Endodermal cell (in vitro differentiated cells): Measurements from ENCODE around the gene SMR3A. TPM values are rescaled to one million over a fixed set of nuclear protein-coding genes. Genes with fewer than 3 reads are reported as not detected.

Experiments
- DNase-seq: peaks from one replicate; pipeline ENCODE4 v3.0.0-alpha.2; 2017
- H3K27ac ChIP-seq: 2 replicates; pipeline ENCODE4 v1.5.1; 2013; ENCODE audit warnings: mild to moderate bottlenecking, low read depth, low read length, moderate library complexity
- H3K27me3 ChIP-seq: 2 replicates; pipeline ENCODE4 v1.6.1; 2013; ENCODE audit warnings: mild to moderate bottlenecking, low read length, moderate library complexity; ENCODE audit not compliant: insufficient read depth, control insufficient read depth, poor library complexity, severe bottlenecking
- H3K36me3 ChIP-seq: 2 replicates; pipeline ENCODE4 v1.7.0; 2013; ENCODE audit warnings: mild to moderate bottlenecking, low read length, moderate library complexity; ENCODE audit not compliant: control insufficient read depth, insufficient read depth
- H3K4me1 ChIP-seq: one replicate; pipeline ENCODE4 v1.7.0; 2013; ENCODE audit warnings: low read length; ENCODE audit not compliant: control insufficient read depth, insufficient read depth
- H3K4me3 ChIP-seq: 2 replicates; pipeline ENCODE4 v1.5.1; 2013; ENCODE audit warnings: mild to moderate bottlenecking, low read length, moderate library complexity
- H3K9ac ChIP-seq: 2 replicates; pipeline ENCODE4 v1.6.1; 2013; ENCODE audit warnings: mild to moderate bottlenecking, low read length, moderate library complexity; ENCODE audit not compliant: poor library complexity, severe bottlenecking; ENCODE audit errors: extremely low read depth
- H3K9me3 ChIP-seq: 2 replicates; pipeline ENCODE4 v1.6.1; 2013; ENCODE audit warnings: mild to moderate bottlenecking, low read length, moderate library complexity; ENCODE audit not compliant: control insufficient read depth
- H3K27ac Mint-ChIP-seq: 2 replicates; pipeline ENCODE4 v1.8.0; 2020; ENCODE audit warnings: mixed read lengths
- H3K27me3 Mint-ChIP-seq: 2 replicates; pipeline ENCODE4 v1.8.0; 2021; ENCODE audit warnings: mild to moderate bottlenecking, mixed read lengths; ENCODE audit not compliant: insufficient read depth
- H3K36me3 Mint-ChIP-seq: 2 replicates; pipeline ENCODE4 v1.8.0; 2020; ENCODE audit warnings: low read depth, mixed read lengths
- H3K4me1 Mint-ChIP-seq: 2 replicates; pipeline ENCODE4 v1.8.0; 2020; ENCODE audit warnings: mixed read lengths
- H3K4me3 Mint-ChIP-seq: 2 replicates; pipeline ENCODE4 v1.8.0; 2020; ENCODE audit warnings: mild to moderate bottlenecking, moderate library complexity, mixed read lengths
- H3K9me3 Mint-ChIP-seq: 2 replicates; pipeline ENCODE4 v1.8.0; 2020; ENCODE audit warnings: mild to moderate bottlenecking, mixed read lengths
- WGBS, 2 experiments: methylation state at CpG; one replicate each; pipeline versions ENCODE4 v1.1.5 to v1.1.7; 2013; ENCODE audit warnings: missing lambda C conversion rate in 2 of 2, mixed read lengths in 1 of 2; ENCODE audit not compliant: insufficient coverage in 1 of 2, insufficient read length in 1 of 2; 5-methylcytosine and 5-hydroxymethylcytosine counted together
- total RNA-seq, 2 donors: library from RNA; stranded (reverse); fragmentation: NEBNext Ultra II Directional in 1 of 2; extraction: Animal tissue kit (Norgen Biotek cat#: 25700) in 1 of 2; gene quantifications; 2 replicates in 1 of 2; 3 replicates in 1 of 2; pipeline ENCODE4 v1.2.1, GENCODE V29; 2021
- TF ChIP-seq, protein P1 (sequence below): fragments of 200-600 bp; sonication (generic); conservative IDR thresholded peaks from 2 replicates; pipeline ENCODE4 v1.5.0; 2021; ENCODE audit warnings: antibody characterized with exemption, mild to moderate bottlenecking

SMR3A gene
- total RNA-seq, 2 donors from 2014 or later, result not detected

DNA sequence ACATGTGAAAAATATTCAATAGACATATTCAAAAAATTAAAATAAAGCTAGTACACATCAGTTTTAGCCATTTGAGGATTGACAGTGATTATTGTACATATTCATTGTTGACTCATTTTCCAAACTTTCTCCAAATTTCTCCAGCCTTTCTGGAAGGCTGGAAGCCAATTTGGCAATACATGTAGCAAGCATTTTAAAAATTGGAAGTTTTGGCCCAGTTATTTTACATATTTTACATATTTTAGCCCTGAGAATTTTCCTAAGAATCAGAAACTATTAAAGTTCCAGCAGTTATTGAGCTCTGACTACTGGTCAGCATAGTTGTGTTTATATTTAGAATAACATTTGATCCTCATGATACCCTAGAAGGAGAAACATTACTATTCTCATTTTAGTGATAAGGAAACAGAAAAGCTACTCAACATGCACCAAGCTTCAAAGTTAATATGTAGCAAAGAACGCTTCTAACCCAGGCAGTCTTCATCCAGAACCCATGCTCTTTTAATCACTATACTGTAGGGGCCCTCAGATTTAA, 22.6 kb upstream of the SMR3A start:
- H3K4me3 Mint-ChIP-seq, result no peak overlapping the region
- no peak overlapping the region for H3K4me3 ChIP-seq
- H3K36me3 ChIP-seq, result no peaks in the 10 kb centered on the region
- TF ChIP-seq, protein P1, sequence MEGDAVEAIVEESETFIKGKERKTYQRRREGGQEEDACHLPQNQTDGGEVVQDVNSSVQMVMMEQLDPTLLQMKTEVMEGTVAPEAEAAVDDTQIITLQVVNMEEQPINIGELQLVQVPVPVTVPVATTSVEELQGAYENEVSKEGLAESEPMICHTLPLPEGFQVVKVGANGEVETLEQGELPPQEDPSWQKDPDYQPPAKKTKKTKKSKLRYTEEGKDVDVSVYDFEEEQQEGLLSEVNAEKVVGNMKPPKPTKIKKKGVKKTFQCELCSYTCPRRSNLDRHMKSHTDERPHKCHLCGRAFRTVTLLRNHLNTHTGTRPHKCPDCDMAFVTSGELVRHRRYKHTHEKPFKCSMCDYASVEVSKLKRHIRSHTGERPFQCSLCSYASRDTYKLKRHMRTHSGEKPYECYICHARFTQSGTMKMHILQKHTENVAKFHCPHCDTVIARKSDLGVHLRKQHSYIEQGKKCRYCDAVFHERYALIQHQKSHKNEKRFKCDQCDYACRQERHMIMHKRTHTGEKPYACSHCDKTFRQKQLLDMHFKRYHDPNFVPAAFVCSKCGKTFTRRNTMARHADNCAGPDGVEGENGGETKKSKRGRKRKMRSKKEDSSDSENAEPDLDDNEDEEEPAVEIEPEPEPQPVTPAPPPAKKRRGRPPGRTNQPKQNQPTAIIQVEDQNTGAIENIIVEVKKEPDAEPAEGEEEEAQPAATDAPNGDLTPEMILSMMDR, result no peak
- H3K9me3 Mint-ChIP-seq, result peaks cover 8% of the 10 kb centered on the region
- no peaks in the 10 kb centered on the region for H3K27me3 Mint-ChIP-seq
- no peaks in the 10 kb centered on the region for H3K4me1 ChIP-seq
- no peaks in the 10 kb centered on the region for H3K9me3 ChIP-seq
- H3K9ac ChIP-seq, result no peak overlapping the region
- H3K36me3 Mint-ChIP-seq, result no peaks in the 10 kb centered on the region
- no peak overlapping the region for H3K27ac ChIP-seq
- no peaks in the 10 kb centered on the region for H3K27me3 ChIP-seq
- H3K27ac Mint-ChIP-seq, result no peak overlapping the region
- H3K4me1 Mint-ChIP-seq, result no peaks in the 10 kb centered on the region
- no peak for DNase-seq
- 89% methylated on average over 1 of the region's 1 CpG; no CpG with 5 or more reads in 1 of the 2 experiments for WGBS, 2 experiments

DNA sequence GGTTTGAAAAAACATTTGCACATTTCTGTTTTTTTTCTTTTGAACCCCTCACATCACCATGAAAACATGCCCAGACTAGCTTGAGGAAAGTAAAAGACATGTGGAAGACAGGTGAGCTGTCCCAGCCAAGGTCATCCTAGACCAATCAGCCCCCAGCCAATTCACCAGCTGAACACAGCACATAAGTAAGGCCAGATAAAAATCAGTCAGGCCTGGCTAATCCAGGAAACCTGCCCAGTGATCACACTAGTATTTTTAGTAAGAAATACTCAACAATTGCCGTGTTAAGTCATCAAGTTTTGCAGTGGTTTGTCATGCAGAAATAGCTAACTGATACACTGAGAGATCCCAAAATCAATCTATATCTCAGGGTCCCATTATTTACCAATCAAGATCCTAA, 4.4 kb upstream of the SMR3A start:
- H3K9ac ChIP-seq, result no peak overlapping the region

DNA sequence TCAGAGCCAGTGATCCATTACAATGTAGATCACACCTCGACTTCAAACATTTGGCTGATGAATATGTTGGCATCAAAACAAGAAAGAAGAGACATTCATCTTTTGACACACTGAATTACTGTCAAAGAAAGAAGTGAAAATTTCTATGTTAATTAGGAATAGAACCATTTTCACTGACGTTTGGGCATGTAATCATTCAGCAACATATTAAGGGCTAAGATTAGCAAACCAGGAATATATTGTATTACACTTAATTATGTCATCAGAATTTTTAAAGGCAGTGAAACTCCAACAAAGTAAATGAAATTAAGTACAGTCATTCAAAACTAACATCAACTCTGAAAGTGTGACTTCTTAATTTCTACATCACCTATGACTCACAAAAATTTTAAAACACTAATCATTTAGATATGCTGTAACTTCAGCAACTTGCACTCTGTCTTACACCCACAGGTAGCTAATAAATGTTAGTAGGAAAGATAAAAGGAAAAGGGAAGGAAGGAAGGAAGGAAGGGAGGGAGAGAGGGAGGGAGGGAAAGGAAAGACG, 1.4 kb upstream of the SMR3A start:
- Mint-ChIP-seq H3K36me3 (no peaks in the 10 kb centered on the region), H3K27ac (no peak overlapping the region), H3K9me3 (peaks cover 2% of the 10 kb centered on the region), H3K27me3 (no peaks in the 10 kb centered on the region), H3K4me3 (no peak overlapping the region), H3K4me1 (peaks cover 11% of the 10 kb centered on the region)
- TF ChIP-seq, protein P1, result no peak
- H3K4me1 ChIP-seq, result no peaks in the 10 kb centered on the region
- H3K36me3 ChIP-seq, result no peaks in the 10 kb centered on the region
- DNase-seq, result no peak
- no peak overlapping the region for H3K4me3 ChIP-seq
- no peak overlapping the region for H3K27ac ChIP-seq
- no peaks in the 10 kb centered on the region for H3K9me3 ChIP-seq
- no peaks in the 10 kb centered on the region for H3K27me3 ChIP-seq
- WGBS, 2 experiments, result 96 to 100% methylated on average over 1 to 3 of the region's 3 CpGs
- H3K9ac ChIP-seq, result no peak overlapping the region

More for the DNA sequence above, 4.4 kb upstream of the SMR3A start:
- no peak overlapping the region for H3K27ac ChIP-seq
- no peaks in the 10 kb centered on the region for H3K36me3 ChIP-seq
- Mint-ChIP-seq H3K4me3 (no peak overlapping the region), H3K4me1 (peaks cover 13% of the 10 kb centered on the region), H3K36me3 (no peaks in the 10 kb centered on the region), H3K27me3 (no peaks in the 10 kb centered on the region), H3K9me3 (peaks cover 2% of the 10 kb centered on the region), H3K27ac (no peak overlapping the region)
- no peak for DNase-seq
- no peaks in the 10 kb centered on the region for H3K9me3 ChIP-seq
- 91% methylated on average over 1 of the region's 1 CpG for WGBS, 2 experiments
- no peak overlapping the region for H3K4me3 ChIP-seq
- no peaks in the 10 kb centered on the region for H3K4me1 ChIP-seq
- no peaks in the 10 kb centered on the region for H3K27me3 ChIP-seq
- TF ChIP-seq, protein P1, result no peak
